ENCODE data around the gene LIPE.

The LIPE gene

GRCh38 chr19:42442833-42443232, 15.6 kb upstream of the LIPE start, which contains the start of gene CXCL17:
Gene CXCL17 (minus strand): TSS chr19:42442946. CDS start chr19:42442832, 114 bp downstream.
- DNase-seq: no peak

GRCh38 chr19:42441049-42441445, 13.9 kb upstream of the LIPE start:
- DNase-seq: no peak

GRCh38 chr19:42440357-42441048, 13.3 kb upstream of the LIPE start:
- peak; percentile 38 for DNase-seq

- DNase-seq: no peak
Observed at GRCh38 chr19:42436006-42436405, 8.8 kb upstream of the LIPE start.

GRCh38 chr19:42435316-42435715, 8.1 kb upstream of the LIPE start:
- no peak for DNase-seq

- DNase-seq: no peak
Observed at GRCh38 chr19:42433503-42434260, 6.5 kb upstream of the LIPE start.

- no peak for DNase-seq
Observed at GRCh38 chr19:42431486-42431885, 4.3 kb upstream of the LIPE start.

GRCh38 chr19:42428676-42429075, 1.5 kb upstream of the LIPE start:
- no peak for DNase-seq

GRCh38 chr19:42426643-42427042, 545 bp downstream of the LIPE start:
- DNase-seq: no peak

GRCh38 chr19:42424712-42425131, 2.5 kb downstream of the LIPE start:
- no peak for DNase-seq

- no peak for DNase-seq
Observed at GRCh38 chr19:42424345-42424707, 2.9 kb downstream of the LIPE start.

- peak; percentile 70 for DNase-seq
Observed at GRCh38 chr19:42423462-42424344, 3.5 kb downstream of the LIPE start.

- no peak for DNase-seq
Observed at GRCh38 chr19:42422901-42423461, 4.2 kb downstream of the LIPE start.

GRCh38 chr19:42422092-42422900, 4.9 kb downstream of the LIPE start:
- DNase-seq: no peak

- DNase-seq: no peak
Observed at GRCh38 chr19:42421591-42422031, 5.6 kb downstream of the LIPE start.

- no peak for DNase-seq
Observed at GRCh38 chr19:42421101-42421500, 6.1 kb downstream of the LIPE start.

- no peak for DNase-seq
Observed at GRCh38 chr19:42420055-42420544, 7.1 kb downstream of the LIPE start.

GRCh38 chr19:42419309-42419708, 7.9 kb downstream of the LIPE start:
- no peak for DNase-seq

- no peak for DNase-seq
Observed at GRCh38 chr19:42412661-42413076, 14.5 kb downstream of the LIPE start.

- no peak for DNase-seq
Observed at GRCh38 chr19:42412227-42412626, 15.0 kb downstream of the LIPE start.

GRCh38 chr19:42411581-42412178, 15.5 kb downstream of the LIPE start:
- DNase-seq: no peak

Data from NCI-H510A (cell line).